GM18868 (cell line): ENCODE results near the gene PGAP1.

ENCODE experiments used
- ATAC-seq: cut with Tn5 transposase; IDR thresholded peaks from one replicate; pipeline ENCODE4 v1.9.1; 2021; ENCODE audit warnings: mild to moderate bottlenecking, moderate library complexity; ENCODE audit not compliant: unreplicated experiment

Gene PGAP1

DNA sequence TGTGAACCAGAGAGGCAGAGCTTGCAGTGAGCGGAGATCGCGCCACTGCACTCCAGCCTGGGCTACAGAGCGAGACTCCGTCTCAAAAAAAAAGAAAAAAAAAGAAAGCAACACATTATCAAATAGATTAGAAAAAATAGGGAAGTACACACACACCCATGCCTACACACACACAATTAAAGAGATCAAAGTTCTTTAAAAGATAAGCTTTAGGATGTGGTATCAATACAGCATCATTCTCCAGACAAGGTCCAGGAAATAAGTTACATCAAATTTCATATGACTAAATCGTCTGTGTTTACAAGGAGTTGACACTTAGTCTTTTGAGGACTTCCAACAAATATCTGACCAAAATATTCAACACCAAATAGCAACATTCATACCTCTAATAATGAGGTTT lies 25.7 kb downstream of the PGAP1 start:
- no peak for ATAC-seq

DNA sequence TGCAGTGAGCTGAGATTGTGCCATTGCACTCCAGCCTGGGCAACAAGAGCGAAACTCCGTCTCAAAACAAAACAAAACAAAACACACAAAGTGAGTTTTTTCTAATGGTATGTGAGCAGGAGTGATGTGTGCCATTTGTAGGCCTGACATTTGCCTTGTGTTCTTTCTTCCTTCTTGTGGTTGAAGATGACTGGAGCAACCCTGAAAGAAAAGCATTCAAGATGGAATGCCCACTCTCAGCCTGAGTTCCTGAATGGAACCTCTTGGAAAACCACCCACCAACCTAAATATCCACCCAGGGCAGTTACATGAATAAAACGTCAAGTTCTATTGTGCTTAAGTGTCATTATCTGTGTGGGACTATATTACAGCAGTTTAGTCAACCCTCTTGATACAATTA lies 26.5 kb downstream of the PGAP1 start:
- ATAC-seq = no peak

DNA sequence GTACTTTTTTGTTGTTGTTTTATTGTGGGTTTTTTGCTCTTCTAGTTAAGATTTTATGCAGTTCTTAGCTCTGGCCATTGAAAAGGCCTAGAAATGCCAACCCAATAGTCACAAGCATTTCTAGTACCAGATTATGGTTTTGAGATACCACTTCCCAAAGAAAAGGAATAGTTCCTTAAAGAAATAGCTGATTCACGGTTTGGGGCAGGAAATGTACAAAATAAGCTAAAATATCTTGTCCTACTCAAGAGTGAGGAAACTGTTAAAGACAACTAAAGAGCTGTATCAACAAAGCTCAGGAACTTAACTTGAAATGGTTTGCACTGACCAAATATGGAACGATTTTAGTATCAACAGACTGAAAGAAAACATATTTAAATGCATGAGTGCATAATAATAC lies 35.4 kb downstream of the PGAP1 start:
- ATAC-seq = no peak

DNA sequence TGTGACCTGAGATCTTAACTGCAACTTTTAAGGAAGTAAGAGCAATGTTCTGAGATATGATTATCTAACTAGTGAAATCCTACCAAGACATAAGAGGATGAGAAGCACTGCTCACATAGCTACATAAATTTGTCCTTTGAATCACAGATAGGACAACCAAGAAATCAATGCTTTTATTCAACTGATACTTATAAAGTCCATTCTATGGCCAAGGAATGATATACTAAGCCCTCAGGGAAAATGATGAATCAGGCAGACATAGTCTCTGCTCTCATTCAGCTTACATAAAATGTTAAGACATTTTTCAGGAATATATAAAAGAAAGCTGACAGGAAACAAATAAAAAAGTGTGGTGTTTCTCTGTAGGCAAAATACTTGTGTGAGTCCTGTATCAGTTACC lies 39.1 kb downstream of the PGAP1 start:
- no peak for ATAC-seq

DNA sequence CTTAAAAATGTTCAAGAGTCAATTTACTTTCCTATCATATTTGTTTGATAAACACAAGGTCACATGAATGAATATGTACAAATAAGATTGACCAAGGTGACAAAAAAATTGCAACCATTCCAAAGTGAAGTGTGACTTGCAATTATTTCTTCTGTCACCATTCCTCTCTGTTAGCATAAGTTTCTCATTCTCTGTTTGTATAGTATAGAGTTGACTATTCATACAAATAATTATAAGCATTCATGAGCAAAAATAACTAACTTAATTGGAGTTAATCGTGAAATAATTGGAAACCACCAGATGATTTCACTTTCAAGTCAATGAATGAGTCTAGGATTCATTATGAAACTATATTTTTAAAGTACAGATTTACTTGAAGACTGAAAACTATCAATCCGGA lies 42.1 kb downstream of the PGAP1 start:
- ATAC-seq = no peak

DNA sequence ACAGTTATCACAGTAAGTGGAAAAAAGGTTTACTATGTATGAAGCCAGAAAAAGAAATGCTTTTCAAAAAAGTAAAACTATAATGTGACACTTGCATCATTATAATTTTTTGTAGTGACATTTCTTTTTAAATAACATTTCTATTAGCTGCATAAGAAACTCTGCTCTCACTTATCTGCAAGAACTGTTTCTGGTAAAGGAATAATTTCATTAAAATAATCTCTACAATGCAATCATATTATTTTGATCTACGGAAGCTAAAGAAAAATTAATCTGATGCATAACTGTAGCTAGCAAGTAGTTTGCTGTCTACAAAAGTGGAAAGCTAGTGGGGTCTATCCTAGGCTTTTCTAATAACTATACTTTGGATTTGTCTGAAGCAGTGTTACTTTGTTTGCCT lies 50.1 kb downstream of the PGAP1 start:
- ATAC-seq = no peak

DNA sequence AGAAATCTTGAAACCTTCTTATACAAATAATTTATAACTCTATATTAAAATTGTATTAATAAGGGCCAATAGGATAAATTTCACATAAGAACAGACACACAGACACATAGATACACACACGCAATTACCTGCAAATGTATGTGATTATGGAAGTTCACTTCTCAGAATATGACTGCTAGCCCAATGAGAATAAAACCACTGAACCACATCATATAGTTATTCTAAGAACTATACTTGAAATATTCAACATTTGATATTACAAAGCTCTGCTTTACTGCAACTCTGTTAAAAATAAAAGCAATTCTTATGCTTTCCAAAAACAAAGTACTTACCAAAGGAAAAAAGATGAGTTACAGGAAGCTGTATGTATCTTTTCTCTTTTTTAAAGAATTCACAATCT lies 51.1 kb downstream of the PGAP1 start:
- ATAC-seq = no peak

DNA sequence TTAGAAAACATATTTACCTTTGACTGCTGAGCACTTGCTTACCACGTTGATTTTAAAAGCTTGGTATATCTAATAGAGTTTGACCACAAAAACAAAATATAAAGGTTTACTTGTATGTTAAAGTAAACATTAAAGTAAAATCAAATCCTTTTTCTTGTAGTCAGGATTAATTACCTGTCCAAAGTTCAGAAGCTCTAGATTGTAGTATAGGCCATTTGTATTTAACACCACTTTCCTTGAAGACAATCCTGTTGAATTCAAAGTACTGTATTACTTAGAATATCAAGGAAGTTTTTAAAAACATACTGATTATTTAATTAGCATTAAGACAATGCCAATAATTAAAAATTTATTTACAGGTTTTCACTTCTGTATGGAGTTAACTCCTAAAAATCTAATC lies 53.0 kb downstream of the PGAP1 start:
- ATAC-seq = no peak

DNA sequence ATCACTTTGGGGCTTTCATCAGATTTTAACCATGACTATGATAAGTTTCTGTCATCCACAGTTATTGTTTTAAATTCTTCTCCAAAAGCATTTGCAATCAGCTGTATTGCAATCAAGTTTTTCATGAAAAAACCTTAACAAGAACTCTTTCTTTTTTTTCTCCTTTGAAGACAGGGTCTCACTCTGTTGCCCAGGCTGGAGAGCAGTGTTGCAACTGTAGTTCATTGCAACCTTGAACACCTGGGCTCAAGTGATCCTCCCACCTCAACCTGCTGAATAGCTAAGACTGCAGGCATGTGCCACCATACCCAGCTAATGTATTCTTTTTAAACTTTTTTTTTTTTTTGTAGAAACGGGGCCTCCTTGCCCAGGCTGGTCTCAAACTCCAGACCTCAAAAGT lies 71.9 kb downstream of the PGAP1 start:
- no peak for ATAC-seq

DNA sequence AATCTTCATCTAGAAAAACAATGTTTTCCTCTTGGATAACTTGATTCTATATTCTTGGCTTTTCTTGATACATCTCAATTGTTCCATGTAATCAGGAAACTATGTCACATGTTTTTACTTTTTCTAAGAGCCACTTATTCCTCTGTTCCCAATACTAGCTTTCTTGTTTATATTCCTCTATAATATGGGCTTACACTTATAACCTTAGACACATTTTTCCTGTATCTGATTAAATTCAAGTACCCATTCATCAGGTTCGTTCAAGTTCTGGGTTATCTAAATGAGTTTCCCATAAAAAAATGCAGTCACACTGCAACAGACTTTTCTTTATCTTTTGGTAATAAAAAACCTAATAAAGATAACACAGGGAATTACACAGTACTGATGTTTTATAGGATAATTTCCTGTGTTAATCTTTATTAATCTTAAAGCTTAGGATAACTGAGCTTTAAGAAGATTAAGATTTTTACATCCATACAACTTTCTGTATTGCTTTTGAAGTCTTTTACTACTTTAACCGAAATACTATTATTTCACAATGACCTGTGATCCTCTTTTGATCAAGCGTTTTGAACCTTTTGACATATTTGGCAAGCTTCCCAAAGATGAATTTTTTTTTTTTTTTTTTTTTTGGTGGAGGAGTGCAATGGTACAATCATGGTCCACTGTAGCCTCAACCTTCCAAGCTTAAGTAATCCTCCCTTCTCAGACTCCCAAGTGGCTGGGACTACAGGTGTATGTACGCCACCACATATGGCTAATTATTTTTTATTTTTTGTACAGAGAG lies 73.0 kb downstream of the PGAP1 start:
- no peak for ATAC-seq

DNA sequence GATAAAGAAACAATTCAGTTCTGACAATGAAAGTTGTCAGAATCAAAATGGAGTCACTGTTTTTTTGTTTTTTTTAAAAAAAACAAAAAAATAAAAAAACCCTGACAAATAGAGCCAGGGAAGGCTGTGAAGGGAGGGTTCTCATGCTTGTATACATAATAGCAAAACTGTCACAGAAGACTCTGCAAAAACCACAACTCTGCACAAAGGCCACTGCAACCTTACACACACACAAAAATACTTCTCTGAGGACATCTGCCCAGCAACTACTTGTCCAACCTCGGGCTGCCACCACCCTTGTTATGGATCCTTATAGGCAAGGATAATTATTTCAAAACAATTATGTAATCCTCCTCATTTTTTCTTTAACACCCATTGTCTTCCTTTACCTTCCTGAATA lies 75.4 kb downstream of the PGAP1 start:
- ATAC-seq = no peak

DNA sequence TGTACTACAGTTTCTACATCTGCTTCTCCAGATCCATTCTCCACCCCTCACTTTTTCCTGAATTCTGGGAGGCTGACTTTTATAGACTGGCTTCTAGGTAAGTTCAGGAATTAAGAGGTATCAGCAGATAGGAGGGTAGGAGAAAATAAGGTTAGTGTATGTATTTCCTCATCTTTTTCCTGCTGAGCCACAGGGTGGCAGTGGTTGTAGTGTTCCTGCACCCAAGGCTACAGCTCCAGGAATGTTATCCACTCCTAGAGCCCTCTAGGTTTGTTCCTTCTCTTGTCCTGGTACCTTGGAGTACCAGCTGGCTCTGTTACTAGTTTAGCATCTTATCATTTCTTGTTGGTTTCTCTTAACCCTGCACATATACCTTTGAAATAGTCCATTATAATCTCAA lies 76.6 kb downstream of the PGAP1 start:
- ATAC-seq = no peak

DNA sequence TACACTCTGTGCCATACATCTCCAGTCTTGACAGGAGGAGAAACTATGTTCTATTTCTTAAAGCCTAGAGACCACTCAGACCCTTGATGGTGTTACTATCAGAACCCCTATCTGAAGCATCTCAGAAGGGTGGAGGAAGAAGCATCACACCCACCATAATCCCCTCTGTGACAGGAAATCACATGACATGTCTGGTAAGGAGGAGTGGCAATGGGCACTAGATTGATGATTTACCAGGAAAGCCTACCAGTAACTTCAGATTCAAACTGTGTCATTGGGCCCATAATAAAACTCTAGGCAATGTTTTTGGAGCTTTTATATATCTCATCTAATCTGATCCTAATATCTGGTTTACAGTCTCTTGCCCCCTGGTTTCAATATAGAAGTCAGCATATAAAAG lies 80.2 kb downstream of the PGAP1 start:
- no peak for ATAC-seq

DNA sequence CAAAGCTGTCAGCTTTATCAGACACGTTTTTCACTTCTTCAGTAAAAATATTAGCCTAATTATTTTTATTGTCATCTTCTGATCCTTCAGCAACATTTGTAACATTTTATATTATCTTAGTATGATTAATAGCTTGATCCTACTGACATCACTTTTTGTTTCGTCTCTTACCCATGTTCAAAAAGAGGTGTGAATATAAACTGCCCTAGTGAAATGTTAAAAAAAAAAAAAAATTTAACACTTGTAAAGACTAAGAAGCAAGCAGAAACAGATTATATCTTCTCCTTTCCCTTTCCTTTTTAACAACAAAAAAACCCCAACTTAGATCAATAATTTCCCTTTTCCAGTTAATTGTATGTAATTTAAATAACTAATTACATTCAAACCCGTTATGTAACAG lies 81.1 kb downstream of the PGAP1 start:
- ATAC-seq = no peak

DNA sequence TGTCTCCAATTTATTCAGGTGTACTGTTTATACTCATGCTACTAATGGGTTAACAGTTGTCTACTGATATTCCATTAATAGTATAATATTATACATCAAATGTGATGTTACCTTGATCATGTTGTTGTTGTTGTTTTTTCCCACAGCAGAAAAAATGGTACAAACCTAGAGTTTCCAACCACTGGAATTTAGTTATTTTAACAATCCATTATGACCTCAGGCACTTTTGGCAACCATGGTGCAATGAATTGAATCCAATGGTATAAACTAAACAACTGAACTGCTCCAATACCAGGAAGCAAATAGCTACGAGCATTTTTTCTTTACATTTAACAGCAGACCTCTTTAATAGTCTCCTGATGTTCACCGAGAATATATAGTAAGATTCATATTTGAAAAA lies 86.3 kb downstream of the PGAP1 start:
- no peak for ATAC-seq

DNA sequence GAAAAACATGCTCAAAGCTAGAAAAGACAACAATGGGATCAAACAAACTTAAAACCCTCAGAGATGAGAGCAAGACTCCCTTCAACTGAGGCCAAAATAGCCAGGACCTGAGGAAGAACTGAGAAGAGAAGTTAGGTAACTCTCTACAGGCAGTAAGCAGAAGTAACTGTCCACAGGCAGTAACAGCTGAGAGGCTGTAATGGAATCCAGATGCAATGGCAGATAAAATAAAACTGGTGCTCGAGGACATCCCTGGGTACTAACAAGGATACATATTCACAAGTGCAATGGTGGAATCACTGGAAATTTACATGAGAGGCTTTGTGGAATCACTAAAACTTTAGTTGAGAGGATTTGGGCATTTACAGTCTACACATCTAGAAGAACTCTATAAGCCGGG lies 86.9 kb downstream of the PGAP1 start:
- ATAC-seq = no peak

DNA sequence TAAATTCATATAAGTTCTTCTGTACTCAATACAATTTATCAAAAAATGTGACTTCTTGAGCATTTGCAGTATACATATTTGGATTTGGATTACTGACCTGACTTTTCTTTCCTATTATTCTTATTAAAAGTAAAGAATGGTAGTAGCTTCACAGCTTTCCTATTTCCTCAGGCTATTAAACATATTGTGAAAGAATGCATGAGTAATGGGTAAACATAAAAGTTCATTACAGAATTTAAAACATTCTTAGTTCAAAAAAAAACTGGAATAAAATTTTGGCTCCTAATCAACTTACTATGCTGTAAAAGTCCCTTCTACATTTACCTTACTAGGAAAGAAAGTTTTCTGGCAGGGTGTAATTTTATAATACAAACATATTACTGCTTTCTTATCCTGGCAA lies 90.1 kb downstream of the PGAP1 start:
- ATAC-seq = no peak

DNA sequence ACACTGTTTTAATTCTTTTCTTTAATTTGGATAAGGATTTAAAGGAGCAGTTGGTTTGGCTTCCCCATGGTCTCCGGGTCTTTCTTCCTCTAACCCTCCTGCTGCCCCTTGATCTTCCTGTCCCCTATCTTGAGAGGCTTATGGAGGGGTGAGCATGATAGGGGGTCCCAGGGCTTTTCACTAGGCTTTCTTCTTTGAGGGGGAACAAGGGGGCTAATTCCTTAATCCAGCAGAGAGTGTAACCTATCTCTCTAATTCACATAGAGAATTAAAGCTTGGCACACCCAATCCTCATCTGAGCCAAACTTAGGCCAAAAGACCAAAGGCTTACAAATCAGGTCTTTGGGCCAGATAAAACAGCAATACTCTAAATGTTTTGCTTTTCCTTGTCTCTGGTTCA lies 95.8 kb downstream of the PGAP1 start:
- no peak for ATAC-seq

DNA sequence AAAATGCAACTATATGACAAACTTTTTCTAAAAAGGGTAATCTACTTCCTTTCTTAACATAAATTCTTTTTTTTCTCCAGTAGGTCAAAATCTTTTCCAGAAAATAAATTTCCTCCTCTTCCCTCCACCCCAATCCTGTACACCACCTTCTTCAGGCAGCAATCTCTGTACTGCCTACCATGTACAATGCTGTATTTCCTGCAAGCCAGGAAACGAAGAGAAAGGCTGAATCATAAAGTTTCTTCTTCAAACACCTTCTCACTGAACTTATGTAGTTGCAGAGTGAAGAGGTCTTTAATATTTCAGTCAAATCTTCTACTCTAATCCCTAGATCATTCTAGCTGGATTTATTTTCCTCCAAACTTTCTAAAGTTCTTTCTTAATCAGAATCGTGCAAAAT lies 99.2 kb downstream of the PGAP1 start:
- ATAC-seq = no peak

DNA sequence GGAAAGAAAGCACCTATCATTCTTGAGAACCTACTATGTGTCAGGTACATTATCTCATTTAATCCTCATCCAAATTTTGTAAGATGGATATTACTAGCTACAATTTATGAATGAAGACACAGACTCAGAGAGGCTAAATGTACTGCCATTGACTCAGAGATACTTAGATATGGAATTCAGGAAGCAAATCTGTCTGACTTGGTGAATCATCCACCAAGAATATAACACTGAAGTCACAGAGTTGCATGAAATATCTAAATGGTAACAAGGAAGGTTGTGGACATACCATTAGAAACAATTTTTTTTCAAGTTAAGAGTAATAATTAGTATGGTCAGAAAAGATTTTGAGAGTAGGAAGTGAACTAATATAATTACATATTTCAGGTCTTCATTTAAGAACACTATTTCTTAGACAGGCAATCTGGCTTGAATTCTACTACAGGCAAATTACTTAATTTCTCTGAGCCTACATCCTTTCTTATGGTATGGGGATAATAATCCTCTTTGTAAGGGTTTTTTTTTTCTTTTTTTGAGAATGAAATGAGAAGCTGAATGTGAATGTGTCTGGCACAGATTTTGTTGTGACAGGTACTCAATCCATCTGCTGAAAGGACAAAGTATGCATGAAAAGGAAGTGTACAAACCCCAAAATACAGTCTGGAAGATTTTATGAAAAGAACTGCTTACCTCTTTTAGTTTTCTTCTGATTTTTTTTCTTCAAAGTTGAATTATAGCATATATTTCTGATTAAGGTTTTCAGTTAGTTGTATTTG lies 102.6 kb downstream of the PGAP1 start:
- no peak for ATAC-seq

DNA sequence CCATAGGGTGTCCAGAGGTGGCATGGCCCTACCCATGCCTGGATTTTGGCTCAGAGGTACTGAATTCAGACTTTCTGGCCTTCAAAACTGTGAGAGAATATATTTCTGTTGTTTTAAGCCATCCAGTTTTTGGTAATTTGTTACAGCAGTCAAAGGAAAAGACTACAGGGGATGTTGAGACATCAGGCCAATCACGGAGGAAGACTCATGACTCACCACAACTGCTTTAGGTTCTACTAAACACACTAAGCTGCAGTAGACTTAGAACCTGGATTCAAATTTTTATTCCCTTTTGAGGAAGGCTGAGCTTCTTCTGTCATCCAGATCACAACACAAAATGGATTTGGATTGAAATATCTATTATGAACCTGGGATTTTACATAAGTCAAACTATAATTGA lies 105.3 kb downstream of the PGAP1 start:
- ATAC-seq = no peak

DNA sequence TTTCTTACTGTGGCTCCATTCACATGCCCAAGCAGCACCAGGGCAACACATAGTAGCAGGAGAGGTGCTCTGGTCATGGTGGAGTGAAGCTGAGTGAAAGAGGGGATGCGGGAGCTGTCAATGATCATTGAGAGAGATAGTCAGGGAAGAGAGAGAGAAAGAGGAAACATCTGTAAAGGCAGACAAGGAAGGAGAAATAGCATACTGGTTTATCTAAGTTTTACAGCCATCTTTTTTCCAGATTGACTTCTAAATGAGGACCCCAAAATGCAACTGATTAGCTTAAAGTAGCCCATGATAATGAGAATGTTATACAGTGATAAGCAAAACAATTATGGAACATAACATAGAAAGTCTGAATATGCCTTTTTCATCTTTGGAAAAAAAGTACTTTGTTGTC lies 117.2 kb downstream of the PGAP1 start, which contains the start of gene C2orf66:
C2orf66 (minus strand) TSS at position 96 of the 400 bp plus-strand sequence; CDS start at position 77, 19 bp downstream.
- no peak for ATAC-seq
